Activated CD4-positive, alpha-beta T cell treated with anti-CD3 and anti-CD28 coated beads, Interleukin-10, Interleukin-2, amounts not matched to agents 100 ng/mL and 50 ng/mL, durations not matched to agents 16 hours and 8 hours (primary cell): ENCODE data around the gene DEFB124.

Experiments used
- DNase-seq: peaks from one replicate; pipeline ENCODE4 v3.0.0-alpha.2; 2020

The DEFB124 gene

GRCh38 chr20:31415653-31416052 lies 59.3 kb downstream of the DEFB124 start:
- no peak for DNase-seq
